ENCODE measurements around the gene C17orf107.
"Not testable (repeated sequence)": the region's sequence is repeated elsewhere in the genome, so short reads cannot be mapped to it uniquely, and the experiment has no call there.

The C17orf107 gene

GRCh38 chr17:4901108-4901647 is 1.8 kb downstream of the C17orf107 start:
- FAIRE-seq = no peak

- no peak for FAIRE-seq
These were observed 2.5 kb downstream of the C17orf107 start for GRCh38 chr17:4901648-4902344.

- FAIRE-seq = no peak
These were observed 3.2 kb downstream of the C17orf107 start for GRCh38 chr17:4902540-4902939.

- no peak for FAIRE-seq
These were observed 3.9 kb downstream of the C17orf107 start, which contains the start of gene CHRNE for GRCh38 chr17:4903051-4903818. CHRNE (minus strand) TSS chr17:4903098; CDS start chr17:4903063, 35 bp downstream.

- not testable (repeated sequence) for FAIRE-seq
These were observed 7.3 kb downstream of the C17orf107 start for GRCh38 chr17:4906642-4907041.

GRCh38 chr17:4908301-4908700 is 9.0 kb downstream of the C17orf107 start:
- no peak for FAIRE-seq

GRCh38 chr17:4908711-4909496 is 9.6 kb downstream of the C17orf107 start:
- FAIRE-seq = peak; percentile 30

- no peak for FAIRE-seq
These were observed 14.7 kb downstream of the C17orf107 start for GRCh38 chr17:4913994-4914393.

GRCh38 chr17:4914551-4914950 is 15.2 kb downstream of the C17orf107 start:
- not testable (repeated sequence) for FAIRE-seq

GRCh38 chr17:4919511-4920047 is 20.2 kb downstream of the C17orf107 start:
- no peak for FAIRE-seq

GRCh38 chr17:4920351-4921048 is 21.2 kb downstream of the C17orf107 start:
- no peak for FAIRE-seq

GRCh38 chr17:4921320-4921719 is 22.0 kb downstream of the C17orf107 start:
- FAIRE-seq = no peak

- not testable (repeated sequence) for FAIRE-seq
These were observed 27.4 kb downstream of the C17orf107 start for GRCh38 chr17:4926577-4927335.

- FAIRE-seq = no peak
These were observed 29.5 kb downstream of the C17orf107 start for GRCh38 chr17:4928881-4929280.

- no peak for FAIRE-seq
These were observed 32.6 kb downstream of the C17orf107 start, which contains the start of gene GP1BA for GRCh38 chr17:4931963-4932362. GP1BA (plus strand) TSS chr17:4932277; CDS start chr17:4932605, 328 bp downstream.

- FAIRE-seq = no peak
These were observed 33.4 kb downstream of the C17orf107 start for GRCh38 chr17:4932756-4933155.

- FAIRE-seq = no peak
These were observed 34.3 kb downstream of the C17orf107 start for GRCh38 chr17:4933646-4934045.

- FAIRE-seq = no peak
These were observed 35.0 kb downstream of the C17orf107 start for GRCh38 chr17:4934173-4934979.

GRCh38 chr17:4935650-4936049 is 36.3 kb downstream of the C17orf107 start:
- FAIRE-seq = no peak

GRCh38 chr17:4936436-4936835 is 37.1 kb downstream of the C17orf107 start:
- no peak for FAIRE-seq

All from A204.1 (cell line).